Esophagus (tissue), 2 donors: ENCODE results near the gene RGS3. TPM values are rescaled to one million over a fixed set of nuclear protein-coding genes. Genes with fewer than 3 reads are reported as not detected.
"Not testable (repeated sequence)": the region's sequence is repeated elsewhere in the genome, so short reads cannot be mapped to it uniquely, and the experiment has no call there.

ENCODE experiments used
- H3K27ac ChIP-seq, 2 donors: one replicate each; pipeline ENCODE4 v1.5.1; 2013; ENCODE audit warnings: low read depth in 2 of 2, mild to moderate bottlenecking in 2 of 2, inconsistent platforms in 1 of 2, low read length in 1 of 2, moderate library complexity in 1 of 2
- H3K27me3 ChIP-seq, 2 donors: one replicate each; pipeline ENCODE4 v1.6.1; 2013; ENCODE audit warnings: low read length in 2 of 2, control low read depth in 1 of 2, mild to moderate bottlenecking in 1 of 2; ENCODE audit not compliant: insufficient read depth in 2 of 2, control insufficient read depth in 1 of 2
- H3K36me3 ChIP-seq, 2 donors: one replicate each; pipeline ENCODE4 v1.6.1; 2013; ENCODE audit warnings: low read length in 1 of 2; ENCODE audit not compliant: control insufficient read depth in 2 of 2, insufficient read depth in 2 of 2
- H3K4me1 ChIP-seq, 2 donors: one replicate each; pipeline ENCODE4 v1.6.1; 2013; ENCODE audit warnings: low read length in 1 of 2; ENCODE audit not compliant: control insufficient read depth in 2 of 2, insufficient read depth in 2 of 2
- H3K4me3 ChIP-seq, 2 donors: one replicate each; pipeline ENCODE4 v1.5.1; 2013; ENCODE audit warnings: low read length in 2 of 2, mild to moderate bottlenecking in 2 of 2, low read depth in 1 of 2, moderate library complexity in 1 of 2
- H3K9me3 ChIP-seq, 2 donors: one replicate each; pipeline ENCODE4 v1.6.1; 2013; ENCODE audit warnings: mild to moderate bottlenecking in 2 of 2, low read depth in 1 of 2, low read length in 1 of 2, moderate library complexity in 1 of 2; ENCODE audit not compliant: control insufficient read depth in 2 of 2, insufficient read depth in 1 of 2
- WGBS, 2 donors: extraction: QIAGEN DNeasy Blood & Tissue Kit; methylation state at CpG; one replicate each; pipeline ENCODE4 v1.1.7; 2013; 5-methylcytosine and 5-hydroxymethylcytosine counted together
- polyA plus RNA-seq, 2 donors: library from polyadenylated mRNA; stranded (reverse); fragments of 200-250 nt; gene quantifications; one replicate each; pipeline ENCODE4 v1.2.3, GENCODE V29; 2013
- donor health status: healthy with polysubstance abuse.
- donor health status: Bipolar disorder and iron deficiency.

RGS3 gene
- polyA plus RNA-seq, 2 donors = 9.1 to 10.2 TPM

DNA sequence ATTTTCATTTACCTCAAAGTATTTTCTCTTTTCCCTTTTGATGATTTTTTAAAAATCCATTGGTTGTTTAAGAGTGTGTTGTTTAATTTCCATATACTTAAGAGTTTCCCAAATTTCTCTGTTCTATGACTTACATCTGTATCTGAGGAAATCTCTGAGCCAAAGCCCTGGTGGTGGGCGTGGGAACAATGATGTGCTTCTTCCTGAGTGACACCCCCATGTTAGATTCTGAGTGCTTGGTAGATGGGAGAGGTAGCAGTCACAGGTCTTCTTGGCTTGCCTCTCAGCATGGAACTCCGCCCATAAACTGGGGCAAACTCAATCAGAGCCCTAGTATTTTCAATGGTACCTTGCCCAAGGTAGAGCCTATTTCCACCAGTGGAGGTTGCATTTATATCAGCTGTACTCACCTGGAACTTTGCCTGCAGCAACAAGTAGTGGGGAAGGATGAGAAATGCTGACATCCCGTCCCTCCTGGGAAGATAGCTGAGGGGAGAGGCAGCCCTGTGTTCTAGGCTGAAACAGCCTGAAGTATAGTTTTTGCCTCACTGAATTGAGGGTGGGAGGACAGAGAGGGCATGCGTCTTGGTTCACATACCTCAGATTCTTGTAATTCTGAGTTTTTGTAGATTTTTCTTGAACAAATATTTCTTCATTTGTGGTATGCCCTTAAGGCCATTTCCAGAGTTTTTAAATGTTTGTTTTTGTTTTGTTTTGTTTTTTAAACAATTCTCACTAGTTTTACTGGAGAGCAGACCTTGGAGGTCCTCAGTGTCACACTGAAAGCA, 26.6 kb upstream of the RGS3 start:
- Histone ChIP-seq H3K36me3 (no peaks in the 10 kb centered on the region), H3K9me3 (no peaks in the 10 kb centered on the region), H3K4me1 (no peaks in the 10 kb centered on the region), H3K27me3 (no peaks in the 10 kb centered on the region), H3K27ac (no peak overlapping the region), H3K4me3 (no peak overlapping the region)
- WGBS, 2 donors = 77 to 78% methylated on average over 4 of the region's 4 CpGs

DNA sequence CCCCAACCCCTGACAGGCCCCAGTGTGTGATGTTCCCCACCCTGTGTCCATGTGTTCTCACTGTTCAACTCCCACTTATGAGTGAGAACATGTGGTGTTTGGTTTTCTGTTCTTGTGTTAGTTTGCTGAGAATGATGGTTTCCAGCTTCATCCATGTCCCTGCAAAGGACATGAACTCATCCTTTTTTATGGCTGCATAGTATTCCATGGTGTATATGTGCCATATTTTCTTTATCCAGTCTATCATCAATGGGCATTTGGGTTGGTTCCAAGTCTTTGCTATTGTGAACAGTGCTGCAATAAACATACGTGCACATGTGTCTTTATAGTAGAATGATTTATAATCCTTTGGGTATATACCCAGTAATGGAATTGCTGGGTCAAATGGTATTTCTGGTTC, 25.8 kb upstream of the RGS3 start:
- H3K9me3 ChIP-seq, H3K4me3 ChIP-seq, H3K4me1 ChIP-seq, H3K36me3 ChIP-seq, H3K27me3 ChIP-seq, H3K27ac ChIP-seq: not testable (repeated sequence)
- 92 to 95% methylated on average over 1 of the region's 1 CpG for WGBS, 2 donors

DNA sequence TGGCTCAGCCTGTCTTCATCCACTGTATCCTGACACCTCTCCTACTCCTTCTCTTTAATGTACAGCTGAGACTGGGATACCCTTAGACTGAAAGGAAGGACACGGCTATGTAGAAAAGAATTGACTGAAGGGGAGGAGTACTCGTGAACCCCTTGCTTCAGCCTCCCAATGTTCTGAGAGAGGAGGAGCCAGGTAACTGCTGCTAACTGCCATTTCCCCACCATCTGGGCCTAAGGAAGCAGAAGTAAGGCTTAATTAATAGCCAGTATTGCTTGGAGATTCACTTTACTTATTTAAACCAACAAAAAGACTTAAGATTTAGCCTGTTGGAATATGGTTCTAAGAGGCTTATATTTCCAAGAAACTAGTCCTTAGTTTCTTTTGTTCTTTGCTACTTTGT, 18.8 kb upstream of the RGS3 start:
- Histone ChIP-seq H3K27ac (no peak overlapping the region), H3K4me1 (no peaks in the 10 kb centered on the region), H3K36me3 (no peaks in the 10 kb centered on the region), H3K27me3 (no peaks in the 10 kb centered on the region), H3K4me3 (no peak overlapping the region), H3K9me3 (no peaks in the 10 kb centered on the region)
- 84 to 85% methylated on average over 2 of the region's 2 CpGs for WGBS, 2 donors

DNA sequence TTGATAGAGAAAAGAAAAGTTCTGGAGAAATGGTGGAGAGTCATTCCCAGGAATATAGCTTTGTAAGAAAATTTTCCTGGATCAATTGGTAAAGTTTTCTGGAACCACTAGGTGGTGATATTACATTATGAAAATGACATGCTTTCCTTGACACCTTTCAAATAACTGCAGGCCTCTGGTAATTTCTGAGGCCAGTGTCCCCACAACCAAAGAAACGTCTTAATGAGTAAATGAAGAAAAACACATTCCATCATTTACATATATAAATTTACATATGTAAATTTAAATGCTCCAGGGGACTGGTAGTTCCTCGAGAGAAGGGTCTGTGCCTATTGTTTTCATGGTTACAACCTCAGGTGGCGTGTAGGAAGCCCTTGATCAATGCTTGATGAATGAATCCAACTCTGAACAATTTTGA, 17.2 kb upstream of the RGS3 start:
- Histone ChIP-seq H3K27ac (no peak overlapping the region), H3K4me1 (no peaks in the 10 kb centered on the region), H3K4me3 (no peak overlapping the region), H3K27me3 (no peaks in the 10 kb centered on the region), H3K9me3 (no peaks in the 10 kb centered on the region), H3K36me3 (no peaks in the 10 kb centered on the region)
- 57 to 59% methylated on average over 3 of the region's 3 CpGs for WGBS, 2 donors

DNA sequence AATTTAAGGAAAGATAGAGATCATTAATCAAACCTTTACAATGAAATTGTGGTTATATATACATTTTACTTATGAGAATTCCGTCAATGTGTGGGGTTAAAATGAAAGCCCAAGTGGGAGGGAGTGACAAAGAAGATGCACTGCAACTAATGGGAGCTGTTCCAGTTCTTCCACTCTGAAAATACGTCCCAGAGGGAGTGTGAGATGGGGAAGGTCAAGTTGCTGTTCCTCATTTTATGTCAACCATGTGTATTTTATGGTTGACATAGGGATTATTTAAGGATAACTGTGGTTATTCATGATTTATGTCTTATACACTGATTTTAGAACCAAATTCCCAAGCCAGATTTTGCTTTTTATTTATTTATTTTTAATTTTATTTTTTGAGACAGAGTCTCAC, 14.2 kb upstream of the RGS3 start:
- Histone ChIP-seq H3K27ac (no peak overlapping the region), H3K4me1 (no peaks in the 10 kb centered on the region), H3K4me3 (no peak overlapping the region), H3K27me3 (no peaks in the 10 kb centered on the region), H3K36me3 (no peaks in the 10 kb centered on the region), H3K9me3 (no peaks in the 10 kb centered on the region)
- 50 to 59% methylated on average over 2 of the region's 2 CpGs for WGBS, 2 donors

DNA sequence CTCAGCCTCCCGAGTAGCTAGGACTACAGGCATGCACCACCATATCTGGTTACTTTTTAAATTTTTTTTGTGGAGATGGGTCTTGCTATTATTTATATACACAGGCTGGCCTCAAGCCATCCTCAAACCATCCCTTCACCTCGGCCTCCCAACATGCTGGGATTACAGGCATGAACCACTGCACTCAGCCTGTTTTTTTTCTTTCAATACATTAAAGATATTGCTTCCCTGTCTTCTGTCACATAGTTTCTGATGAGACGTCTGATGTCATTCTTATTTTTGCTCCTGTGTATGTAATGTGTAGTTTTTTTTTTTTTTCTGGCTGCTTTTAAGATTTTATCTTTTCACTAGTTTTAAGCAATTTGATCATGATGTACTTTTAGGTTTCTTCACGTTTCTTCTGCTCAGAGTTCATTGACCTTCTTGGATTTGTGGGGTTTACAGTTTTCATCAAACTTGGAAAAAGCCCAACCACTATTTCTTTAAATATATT, 11.4 kb upstream of the RGS3 start:
- Histone ChIP-seq H3K27ac (no peak overlapping the region), H3K27me3 (no peaks in the 10 kb centered on the region), H3K4me1 (peaks cover 0 to 3% of the 10 kb centered on the region in 2 donors), H3K4me3 (no peak overlapping the region), H3K9me3 (no peaks in the 10 kb centered on the region), H3K36me3 (no peaks in the 10 kb centered on the region)
- 78 to 84% methylated on average over 4 of the region's 4 CpGs for WGBS, 2 donors

DNA sequence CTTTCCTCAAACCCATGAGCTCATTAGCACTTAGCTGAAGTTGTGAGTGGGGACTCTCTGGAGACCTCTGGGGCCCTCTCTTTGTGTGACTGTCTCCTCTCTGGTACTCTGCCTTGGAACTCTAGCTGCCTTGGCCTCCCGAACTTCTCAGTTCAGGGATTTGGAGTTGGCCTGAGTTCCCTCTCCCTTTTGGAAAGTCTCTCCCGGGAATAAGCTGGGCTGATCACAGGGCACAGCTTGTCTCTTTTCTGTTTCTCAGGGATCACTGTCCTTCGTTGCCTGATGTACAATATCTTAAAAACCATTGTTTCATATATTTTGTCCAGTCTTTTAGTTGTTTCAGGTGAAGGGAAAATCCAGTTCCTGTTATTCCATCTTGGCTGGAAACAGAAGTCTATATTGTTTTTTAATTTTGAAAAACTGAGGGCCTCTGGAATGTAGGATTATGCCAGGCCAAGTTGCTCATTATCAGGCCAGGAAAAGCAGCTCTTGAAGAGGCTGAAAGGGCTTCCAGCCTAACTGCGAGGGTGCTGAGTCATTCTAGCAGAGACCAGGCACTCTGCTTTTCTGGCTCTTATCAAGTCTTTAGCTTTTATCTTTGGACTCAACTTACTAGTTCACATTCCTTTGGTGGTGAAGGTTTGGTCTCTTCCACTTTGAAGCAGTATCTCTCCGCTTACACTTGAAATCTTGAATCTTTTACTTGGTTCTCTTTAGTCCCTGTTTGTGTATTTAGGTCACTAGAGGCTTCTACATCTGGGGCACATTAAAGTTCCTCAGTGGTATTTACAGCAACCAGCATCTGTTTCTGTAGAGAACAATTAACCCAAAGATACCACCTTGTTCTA, 8.4 kb upstream of the RGS3 start:
- H3K4me1 ChIP-seq = peaks cover 0 to 3% of the 10 kb centered on the region in 2 donors
- H3K9me3 ChIP-seq = no peaks in the 10 kb centered on the region
- H3K36me3 ChIP-seq = no peaks in the 10 kb centered on the region
- no peaks in the 10 kb centered on the region for H3K27me3 ChIP-seq
- no peak overlapping the region for H3K4me3 ChIP-seq
- H3K27ac ChIP-seq = peak overlapping the region; percentile 81 to 89
- 33 to 34% methylated on average over 5 of the region's 5 CpGs for WGBS, 2 donors

DNA sequence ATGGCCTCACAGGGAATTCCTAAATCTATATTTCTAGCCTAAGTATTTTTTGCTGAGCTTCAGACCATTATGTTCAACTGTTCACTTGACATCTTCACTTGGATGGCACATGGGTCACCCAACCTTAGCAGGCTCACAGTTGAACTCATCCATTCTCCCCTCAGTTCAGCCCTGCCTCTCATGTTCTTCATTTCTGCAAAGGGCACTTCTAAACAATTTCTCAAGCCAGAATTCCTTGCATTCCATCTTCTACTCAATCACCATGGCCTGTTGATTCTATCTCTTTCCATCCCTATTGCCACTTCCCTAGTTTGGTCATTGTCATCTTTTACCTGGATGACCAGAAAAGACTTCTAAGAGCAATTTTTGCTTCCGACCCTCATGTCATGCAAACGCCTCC, 7.3 kb upstream of the RGS3 start:
- no peaks in the 10 kb centered on the region for H3K36me3 ChIP-seq
- peak overlapping the region in 1 of 2 donors; percentile 2 for H3K27ac ChIP-seq
- H3K9me3 ChIP-seq = no peaks in the 10 kb centered on the region
- H3K4me1 ChIP-seq = peaks cover 0 to 3% of the 10 kb centered on the region in 2 donors
- H3K27me3 ChIP-seq = no peaks in the 10 kb centered on the region
- no peak overlapping the region for H3K4me3 ChIP-seq
- 98 to 99% methylated on average over 2 of the region's 2 CpGs for whole genome bisulfite sequencing, 2 donors

DNA sequence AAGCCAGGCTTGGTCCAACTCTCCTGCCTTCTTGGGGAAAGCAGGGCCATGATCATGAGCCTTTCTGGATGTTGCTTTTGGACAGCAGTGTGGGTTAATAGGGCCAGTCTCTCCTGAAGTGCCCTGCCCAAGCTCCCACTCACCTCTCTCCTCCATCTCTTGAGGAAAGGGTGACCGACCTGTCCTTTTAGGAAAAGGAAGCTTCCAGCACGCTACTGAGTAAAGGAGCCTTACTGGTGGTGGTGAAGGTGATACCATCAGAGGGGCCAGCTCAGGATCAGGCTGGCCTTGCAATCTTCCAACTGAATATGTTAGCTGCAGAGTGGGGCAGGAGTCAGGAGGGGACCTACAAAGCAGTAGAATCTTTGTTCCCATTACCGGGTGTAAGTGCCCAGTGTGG, 2.2 kb upstream of the RGS3 start:
- Histone ChIP-seq H3K27ac (no peak overlapping the region), H3K27me3 (no peaks in the 10 kb centered on the region), H3K36me3 (no peaks in the 10 kb centered on the region), H3K9me3 (no peaks in the 10 kb centered on the region), H3K4me1 (peaks cover 3 to 5% of the 10 kb centered on the region in 2 donors), H3K4me3 (no peak overlapping the region)
- WGBS, 2 donors = 95% methylated on average over 3 of the region's 3 CpGs
